NCI-H2081 (cell line): ENCODE data around the gene PLA2G2E.
"Not testable (repeated sequence)": the region's sequence is repeated elsewhere in the genome, so short reads cannot be mapped to it uniquely, and the experiment has no call there.

Source experiments
- DNase-seq, 2 experiments: peaks; one replicate each; lab custom pipeline; 2025; lab: John Stamatoyannopoulos, UW

Gene PLA2G2E

DNA sequence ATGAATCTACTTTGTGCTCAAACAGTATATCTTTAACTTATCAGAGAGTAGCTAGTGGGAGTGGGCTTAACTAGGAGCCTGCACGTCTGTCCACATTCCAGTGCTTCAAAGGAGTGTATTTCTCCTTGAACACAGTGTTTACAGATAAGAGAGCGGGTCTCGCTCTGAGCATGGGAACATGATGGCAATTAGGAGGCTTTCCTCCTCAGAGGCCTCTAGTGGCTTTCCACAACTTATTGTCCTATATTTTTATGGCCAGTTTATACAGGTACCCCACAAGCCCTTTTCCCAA, 3.7 kb upstream of the PLA2G2E start:
- DNase-seq: not testable (repeated sequence)

DNA sequence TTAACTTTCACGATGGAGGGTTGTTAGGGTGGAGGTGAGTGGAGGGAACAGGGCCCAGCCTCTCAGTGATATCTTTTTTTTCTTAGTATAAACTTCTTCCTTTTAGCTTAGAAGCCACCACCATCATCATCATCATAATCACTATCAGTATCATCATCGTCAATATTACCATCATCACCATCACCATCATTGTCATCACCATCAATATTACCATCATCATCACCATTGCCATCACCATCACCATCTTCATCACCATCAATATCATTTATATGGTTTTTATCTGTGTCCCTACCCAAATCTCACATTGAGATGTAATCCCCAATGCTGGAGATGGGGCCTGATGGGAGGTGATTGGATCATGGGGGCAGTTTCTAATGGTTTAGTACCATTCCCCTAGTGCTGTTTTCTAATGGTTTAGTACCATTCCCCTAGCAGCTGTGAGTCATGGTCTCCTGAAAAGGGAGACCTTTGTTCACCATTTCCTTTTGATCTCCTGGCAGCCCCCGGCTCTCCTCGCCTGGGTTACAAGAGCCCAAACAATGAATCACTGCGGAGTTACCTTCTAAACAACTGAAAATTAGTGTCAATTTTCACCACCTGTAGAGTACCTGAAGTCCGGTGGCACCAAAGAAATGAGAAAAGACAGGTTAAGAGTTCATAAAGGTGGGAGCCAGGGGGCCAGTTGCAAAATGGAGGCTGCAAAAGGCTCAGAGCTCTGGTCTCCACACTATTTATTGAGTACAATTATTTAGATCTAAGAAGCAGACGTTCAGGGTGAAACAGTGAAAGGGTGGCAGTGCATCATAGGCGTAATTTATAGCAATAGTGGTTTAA, 3.1 kb upstream of the PLA2G2E start:
- DNase-seq: no peak

DNA sequence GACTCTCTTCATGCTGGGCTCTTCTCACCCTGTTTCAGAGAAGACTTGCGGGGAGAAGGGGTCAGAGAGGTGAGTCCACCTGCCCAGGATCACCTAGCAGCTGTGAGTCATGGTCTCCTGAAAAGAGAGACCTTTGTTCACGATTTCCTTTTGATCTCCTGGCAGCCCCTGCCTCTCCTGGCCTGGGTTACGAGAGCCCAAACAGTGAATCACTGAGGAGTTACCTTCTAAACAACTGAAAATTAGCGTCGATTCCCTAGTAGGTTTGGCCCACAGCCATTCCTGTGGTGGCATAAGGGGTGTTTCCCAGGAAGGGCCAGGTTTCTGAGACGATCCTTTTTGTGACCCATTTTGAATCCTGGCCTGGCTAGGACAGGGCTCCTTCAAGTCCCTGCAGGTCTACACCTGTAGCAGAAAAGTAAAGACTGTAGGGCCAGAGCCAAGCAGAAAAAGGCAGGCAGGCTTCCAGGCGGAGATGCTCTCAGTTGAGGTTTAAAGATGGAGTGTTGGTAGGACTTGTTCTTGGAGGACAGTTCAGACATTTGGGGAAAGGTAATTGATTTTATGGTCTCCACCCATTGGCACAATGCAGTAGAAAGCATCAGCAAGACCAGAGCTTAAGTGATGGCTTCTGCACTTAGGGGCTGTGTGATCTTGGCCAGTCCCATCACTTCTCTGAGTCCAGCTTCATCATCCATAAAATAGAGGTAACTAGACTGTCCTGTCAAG, 2.1 kb upstream of the PLA2G2E start:
- DNase-seq: no peak

DNA sequence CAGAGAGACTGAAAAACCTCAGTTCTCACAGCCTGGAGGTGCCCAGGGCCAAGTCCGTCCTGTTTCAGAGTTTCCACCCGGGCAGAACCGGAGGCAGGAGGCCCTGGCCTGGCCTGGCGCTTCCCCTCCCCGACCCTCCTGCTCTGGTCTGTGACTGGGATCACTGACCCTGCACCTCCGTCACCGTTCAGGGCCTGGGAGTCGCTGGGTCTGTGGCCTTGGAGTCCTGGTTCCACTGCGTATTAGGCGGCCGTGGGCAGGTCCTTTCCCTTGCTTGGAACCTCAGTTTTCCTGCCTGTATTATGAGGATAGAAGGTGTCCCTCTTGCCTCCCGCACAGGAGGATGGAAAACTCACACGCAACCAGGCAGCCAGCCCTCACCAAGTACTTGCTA, 533 bp upstream of the PLA2G2E start:
- DNase-seq: no peak

DNA sequence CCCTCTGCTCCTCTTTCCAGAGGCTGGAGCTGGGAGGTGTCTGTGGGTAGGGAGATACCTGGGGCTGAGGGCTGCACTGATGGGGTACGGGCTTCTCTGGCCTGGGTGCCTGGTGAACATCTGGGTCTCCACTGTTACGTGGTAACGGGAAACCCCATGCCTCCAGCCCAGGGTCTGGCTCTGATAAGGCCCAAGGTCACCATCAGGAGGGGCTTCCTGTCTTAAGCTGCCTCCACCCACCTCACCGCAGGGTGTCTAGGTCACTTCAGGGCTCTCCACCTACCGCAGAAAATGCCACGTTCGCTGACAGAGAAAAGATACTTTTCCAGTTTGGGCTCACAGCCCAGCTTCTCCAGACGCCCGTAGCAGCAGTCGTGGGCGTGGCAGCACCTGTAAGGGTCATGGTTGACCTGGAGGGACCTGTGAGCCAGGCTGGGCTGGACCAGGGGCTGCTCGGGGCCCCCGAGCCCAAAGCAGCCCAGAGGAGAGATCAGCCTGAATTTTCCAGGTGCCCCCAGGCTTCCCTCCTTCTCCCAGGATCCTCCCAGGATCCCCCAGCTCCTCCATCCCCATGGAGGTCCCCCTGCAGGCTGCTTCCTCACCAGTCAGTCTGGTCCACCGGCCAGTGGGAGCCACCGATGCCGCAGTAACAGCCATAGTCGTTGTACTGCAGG, 1.3 kb downstream of the PLA2G2E start:
- DNase-seq: no peak

DNA sequence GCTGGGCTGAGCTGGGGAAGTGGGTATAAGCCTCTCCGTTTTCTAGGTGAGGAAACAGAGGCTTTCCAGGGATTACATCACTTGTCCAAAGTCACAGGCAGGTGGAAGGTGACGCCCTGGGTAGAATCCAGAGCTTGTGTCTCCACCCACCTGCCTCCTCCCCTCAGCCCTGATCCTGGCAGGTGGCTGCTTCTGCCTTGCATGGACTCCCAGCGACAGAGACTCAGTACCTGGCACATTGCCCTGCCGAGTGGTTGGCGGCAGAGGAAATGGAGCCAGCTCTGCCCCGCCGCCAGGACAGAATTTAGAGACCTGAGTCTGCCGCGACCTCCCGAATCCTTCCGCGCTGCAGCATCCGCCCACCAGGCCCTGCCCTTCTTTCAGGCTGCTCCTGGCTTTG, 2.1 kb downstream of the PLA2G2E start:
- peak; percentile 54 to 79 for DNase-seq

DNA sequence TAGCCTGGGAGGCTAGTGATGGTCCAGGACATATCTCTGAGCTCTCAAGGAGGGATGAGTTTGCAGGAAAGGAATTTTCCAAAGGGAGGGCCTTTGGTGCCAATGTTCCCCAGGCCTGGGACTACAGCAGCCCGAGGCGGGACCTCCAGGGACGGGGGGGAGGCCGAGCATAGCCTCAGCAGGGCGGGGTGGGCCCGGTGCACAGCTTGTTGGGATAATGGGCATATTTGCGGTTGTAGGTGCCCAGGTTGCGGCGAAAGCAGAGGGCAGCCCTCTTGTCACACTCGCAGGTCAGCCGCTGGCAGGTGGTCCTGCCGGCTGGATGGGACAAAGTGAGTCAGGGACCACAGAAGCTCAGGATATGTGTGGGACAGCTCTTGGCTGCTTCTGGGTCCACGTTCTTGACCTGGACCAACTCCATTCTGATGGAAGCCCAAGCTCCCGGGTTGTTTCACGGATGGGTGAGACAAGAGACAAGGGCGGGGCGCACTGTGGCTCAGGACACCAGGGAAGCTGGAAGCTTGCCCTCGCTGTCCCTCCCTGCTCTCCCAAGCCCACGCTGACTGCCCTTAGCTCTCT, 3.2 kb downstream of the PLA2G2E start:
- DNase-seq: no peak

DNA sequence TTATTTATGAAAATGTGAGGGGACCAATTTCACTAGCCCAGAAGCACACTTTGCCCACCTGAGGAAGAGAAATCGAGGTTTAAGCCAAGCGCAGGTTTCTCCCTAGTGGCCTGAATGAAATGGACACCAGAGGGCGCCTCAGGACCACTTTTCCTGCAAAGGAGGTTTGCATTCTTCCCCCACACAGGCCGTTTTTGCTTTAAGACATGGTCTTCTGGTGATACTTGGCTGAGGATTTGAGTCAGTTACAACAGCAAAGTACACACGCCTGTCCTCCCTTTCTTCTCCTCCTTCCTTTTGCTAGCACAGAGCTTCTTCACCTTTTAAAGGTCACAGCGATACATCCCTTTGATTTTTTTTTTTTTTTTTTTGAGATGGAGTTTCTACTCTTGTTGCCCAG, 5.4 kb downstream of the PLA2G2E start:
- DNase-seq: peak; percentile 70 to 78

DNA sequence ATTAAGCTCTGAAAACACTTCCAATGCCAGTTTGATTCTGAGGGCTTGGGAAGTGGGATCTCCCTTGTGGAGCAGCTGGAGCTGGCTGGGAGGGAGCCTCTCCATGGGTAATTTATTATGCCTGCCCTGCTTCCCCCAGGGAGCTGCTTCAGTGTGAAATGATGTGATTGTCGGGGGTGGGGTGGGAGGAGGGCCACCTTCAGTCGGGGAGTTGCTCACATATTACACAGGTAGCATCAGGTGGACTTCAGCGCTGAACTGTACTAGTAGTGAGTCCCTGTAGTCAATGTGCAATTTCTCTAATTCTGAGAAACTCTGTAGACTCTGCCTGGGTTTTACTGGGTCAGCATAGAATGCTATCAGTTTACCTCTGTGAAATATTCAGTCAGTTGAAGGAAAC, 12.8 kb downstream of the PLA2G2E start:
- no peak for DNase-seq

DNA sequence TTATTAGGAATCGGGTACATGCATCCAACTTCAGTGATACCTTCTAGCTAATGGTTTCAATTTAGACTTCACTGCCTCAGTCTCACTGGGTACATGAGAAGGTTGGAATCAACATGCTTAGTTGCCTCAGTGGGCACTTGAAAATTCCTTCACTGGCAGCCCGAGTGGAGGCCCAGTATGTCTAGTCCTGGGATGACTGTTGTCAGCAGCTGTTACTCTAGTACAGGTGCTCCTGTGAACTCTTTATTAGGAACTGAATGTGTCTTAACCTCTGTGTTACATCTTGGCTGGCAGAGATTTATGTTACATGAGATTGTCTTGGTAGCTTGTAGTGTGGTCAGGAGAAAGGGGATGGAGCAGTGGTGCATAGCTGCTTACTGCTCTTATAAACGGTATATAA, 13.4 kb downstream of the PLA2G2E start:
- no peak for DNase-seq

DNA sequence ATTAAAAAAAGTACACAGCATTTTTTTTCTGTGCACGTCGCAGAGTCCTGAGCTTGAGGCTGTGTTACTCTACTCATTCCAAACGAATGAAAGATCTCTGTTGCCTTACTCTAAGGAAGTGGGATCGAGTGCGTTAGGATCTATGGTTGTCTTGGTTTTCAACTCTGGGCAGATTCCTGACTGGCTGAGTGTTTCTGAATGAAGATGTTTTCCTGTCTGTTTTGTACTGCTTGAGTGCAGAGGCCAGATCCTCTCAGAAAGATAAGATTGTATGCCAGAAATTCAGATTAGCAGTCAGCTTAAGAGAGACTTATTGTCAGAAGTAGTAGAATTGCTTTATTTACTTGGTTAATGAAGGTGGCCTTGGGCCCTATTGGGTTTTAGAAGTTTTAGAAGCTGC, 14.0 kb downstream of the PLA2G2E start:
- DNase-seq: no peak

DNA sequence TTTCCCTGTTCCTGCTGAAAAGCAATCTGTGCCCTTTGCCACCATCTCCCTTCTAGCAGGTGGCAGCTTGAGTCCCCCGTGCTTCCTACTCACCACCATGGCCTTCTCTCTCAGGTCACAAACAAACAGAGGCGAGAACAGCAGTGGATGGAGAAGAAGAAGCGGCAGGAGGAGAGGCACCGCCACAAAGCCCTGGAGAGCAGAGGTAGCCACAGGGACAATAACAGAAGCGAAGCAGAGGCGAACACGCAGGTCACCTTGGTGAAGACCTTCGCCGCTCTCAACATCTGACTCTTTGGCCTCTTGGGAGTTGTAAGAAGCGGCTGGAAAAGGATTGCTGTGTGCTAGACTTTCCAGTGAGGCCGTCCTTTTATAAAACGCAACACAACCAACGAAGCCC, 16.0 kb downstream of the PLA2G2E start:
- no peak for DNase-seq

DNA sequence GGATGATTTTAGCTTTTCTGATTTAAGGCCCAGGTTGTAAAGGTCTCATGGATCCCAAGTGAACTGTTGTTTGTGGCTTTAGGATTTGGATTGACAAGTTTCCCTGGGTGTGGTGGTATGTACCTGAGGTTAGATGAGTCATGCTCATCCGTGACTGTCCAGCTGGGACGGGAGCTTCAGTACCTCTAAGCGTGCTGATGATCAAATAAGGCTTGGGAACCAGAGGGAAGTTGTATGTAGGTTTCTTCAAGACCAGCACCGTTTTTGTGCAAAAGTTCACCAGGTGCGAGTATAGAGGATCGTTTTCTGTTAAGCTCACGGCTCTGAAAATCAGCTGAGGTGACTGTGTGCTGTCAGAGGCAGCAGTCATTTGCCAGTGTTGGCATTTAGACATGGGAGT, 19.8 kb downstream of the PLA2G2E start:
- no peak for DNase-seq

DNA sequence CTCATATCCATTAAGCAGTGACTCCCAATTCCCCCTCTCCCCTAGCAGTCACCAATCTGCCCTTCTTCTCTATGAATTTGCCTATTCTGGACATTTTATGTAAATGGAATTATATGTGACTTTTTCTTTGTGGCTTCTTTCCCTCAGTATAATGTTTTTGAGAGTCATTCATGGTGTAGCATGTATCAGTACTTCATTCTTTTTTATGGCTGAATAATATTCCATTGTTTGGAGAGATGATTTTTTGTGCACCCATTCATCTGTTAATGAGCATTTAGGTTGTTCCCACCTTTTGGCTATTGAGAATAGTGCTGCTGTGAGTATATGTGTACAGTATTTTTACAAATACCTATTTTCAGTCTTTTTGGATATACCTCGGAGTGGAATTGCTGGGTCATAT, 21.8 kb downstream of the PLA2G2E start:
- no peak for DNase-seq

DNA sequence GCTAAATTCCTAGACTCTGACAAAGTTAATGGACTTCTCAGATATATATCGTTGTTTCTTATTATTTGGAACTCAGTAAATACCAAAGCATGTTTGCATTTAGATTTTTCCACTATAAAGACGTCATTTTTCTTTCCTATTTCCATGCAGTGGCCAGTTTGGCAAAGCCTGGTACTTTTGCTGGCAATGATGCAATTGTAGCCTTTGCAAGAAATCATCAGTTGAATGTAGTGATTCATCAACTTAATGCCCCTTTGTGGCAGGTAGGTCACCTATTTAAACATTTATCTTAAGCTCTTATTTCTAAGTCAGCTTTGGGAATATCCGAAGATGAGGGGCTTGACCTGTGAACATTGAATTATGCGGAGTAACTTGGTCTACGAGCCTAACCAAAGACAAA, 29.2 kb downstream of the PLA2G2E start:
- no peak for DNase-seq

DNA sequence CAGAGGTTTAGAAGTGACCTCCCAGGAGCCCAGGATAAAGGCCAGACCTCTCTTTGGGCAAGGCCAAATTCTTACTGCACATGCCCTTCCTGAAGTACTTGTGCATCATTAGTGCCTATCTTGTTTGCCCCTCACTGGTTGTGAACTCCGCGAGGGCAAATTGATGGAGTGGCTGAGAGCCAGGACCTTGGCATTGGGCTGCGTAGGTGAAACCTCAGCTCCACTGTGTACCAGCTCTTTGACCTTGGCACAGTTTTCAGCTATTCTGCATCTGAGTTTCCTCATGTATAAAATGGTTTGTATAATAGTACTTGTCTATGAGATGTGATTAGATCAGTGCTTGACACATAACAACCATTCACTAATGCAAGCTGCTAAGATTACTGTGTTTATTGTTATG, 29.7 kb downstream of the PLA2G2E start:
- DNase-seq: no peak

DNA sequence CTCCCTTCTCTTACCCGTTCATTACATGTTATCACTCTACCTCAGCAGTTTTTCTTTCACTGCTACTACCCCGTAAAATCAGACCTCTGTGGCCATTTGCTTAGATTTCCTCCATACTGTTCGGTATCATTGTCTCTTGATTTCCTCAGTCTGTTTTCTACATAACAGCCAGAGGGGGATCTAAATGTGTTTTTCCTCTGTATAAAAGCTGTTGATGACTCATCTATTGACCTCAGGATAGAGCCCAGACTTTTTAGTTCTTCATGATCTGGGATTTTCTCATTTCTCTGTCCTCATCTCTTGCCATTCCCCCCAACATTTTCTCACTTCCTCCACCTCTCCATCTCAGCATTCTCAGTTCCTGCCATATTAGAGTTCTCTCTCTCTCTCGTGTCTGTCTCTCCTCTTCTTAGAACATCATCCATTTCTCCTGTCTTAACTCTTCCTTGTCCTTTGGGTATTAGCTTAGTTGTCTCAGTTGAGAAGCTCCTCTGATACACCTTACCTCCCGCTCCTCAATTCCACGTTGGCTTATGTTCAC, 30.7 kb downstream of the PLA2G2E start:
- DNase-seq: no peak

DNA sequence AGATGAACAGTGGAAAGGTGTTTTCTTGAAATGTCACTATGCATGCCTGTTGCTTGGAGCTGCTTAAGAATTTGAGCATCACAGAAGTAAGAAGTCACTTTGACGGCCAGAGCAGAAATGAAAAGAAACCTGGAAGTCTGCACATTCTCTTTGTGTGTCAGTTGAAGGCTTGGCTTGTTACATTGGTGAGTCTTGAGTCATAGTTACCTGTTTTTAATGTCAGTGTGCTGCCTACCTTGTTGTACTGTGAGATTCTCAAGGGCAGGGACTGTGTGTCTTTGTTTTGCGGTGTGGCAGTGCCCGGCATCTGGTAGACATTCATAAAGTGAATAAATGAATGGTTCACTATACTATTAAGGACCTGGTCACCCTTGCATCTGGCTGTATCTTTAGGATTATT, 31.3 kb downstream of the PLA2G2E start:
- no peak for DNase-seq

DNA sequence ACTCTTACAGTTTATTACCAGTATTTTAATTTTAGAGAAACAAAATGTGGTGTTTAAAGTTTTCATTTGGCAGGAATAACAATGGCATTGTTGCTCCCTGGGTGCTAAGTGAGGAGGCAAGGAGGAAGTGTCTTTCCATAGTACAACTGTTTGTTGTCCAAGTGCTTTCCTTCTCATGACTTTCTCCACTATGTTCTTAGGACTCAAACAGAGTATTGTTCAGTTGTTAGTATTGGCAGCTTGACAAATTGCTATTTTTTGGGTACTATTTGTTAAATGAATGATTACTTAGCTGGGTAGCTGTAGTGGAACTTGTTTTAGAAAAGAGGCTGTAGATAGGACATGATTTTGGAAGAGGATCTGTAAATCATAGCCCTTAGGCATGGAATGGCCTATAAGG, 33.8 kb downstream of the PLA2G2E start:
- no peak for DNase-seq

DNA sequence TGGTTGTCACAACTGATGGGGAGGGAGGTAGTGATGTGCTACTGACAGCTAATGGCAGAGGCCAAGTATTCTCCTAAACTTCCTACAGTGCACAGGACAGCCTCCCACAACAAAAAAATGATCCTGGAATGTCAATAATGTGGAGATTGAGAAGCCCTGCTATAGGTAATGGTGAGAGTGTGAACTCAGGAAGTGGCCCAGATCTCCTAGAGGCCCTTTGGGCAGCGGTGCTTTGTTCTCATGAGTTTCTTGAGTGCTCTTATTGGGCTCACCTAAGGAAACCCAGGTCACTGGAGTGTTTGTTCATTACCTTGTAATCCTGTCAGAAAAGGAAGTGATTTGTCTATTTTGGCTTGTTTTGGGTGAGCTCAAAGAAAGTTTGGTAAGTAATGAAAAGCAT, 35.3 kb downstream of the PLA2G2E start:
- DNase-seq: no peak

DNA sequence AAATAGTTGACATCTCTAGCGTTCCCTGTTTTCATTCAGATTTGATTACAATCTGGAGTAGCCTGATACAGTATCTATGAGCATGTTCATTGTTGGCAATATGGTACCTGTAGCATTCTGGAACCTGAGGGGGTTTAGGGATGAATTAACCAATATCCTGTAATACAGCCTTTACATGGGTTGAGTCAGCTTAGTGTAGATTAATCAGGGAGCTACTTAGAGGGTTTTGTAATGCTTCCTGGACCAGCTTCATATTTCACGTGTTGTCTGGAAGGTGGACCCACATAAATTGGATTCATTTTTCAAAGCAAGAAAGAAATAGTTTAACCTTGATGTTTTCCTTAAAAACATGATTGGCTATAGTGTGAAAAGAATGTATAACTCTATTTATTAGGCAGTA, 37.6 kb downstream of the PLA2G2E start:
- DNase-seq: no peak

DNA sequence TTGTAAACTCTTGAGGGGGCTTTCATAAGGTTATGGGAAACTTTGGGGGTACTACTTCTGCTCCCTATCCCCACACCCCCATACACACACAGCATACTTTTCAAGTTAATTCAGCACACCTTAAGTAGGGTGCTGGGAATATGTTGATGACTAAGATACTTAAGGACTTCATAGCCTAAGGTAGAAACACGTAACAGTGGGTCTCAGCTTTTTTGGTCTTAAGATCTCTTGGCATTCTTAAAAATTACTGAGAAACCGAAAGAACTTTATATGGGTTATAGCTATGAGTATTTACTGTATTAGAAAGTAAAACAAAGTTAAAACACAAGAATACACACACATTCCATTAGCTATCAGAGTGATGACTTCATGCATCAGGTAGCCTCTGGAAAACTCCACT, 39.1 kb downstream of the PLA2G2E start:
- DNase-seq: no peak
